Muscle layer of duodenum (tissue), 2 donors: ENCODE data around the gene ZDHHC14.
"Not testable (repeated sequence)": the region's sequence is repeated elsewhere in the genome, so short reads cannot be mapped to it uniquely, and the experiment has no call there.

Source experiments
- H3K27ac ChIP-seq: one replicate; pipeline ENCODE4 v1.7.0; 2013; ENCODE audit warnings: mild to moderate bottlenecking, low read length
- H3K27me3 ChIP-seq: one replicate; pipeline ENCODE4 v1.7.0; 2013; ENCODE audit warnings: low read depth, mild to moderate bottlenecking, control low read depth, low read length
- H3K36me3 ChIP-seq, 2 donors: one replicate each; pipeline ENCODE4 v1.7.0; 2013; ENCODE audit warnings: low read length in 2 of 2, control low read depth in 1 of 2, mild to moderate bottlenecking in 1 of 2; ENCODE audit not compliant: insufficient read depth in 2 of 2, control insufficient read depth in 1 of 2
- H3K4me1 ChIP-seq, 2 donors: one replicate each; pipeline ENCODE4 v1.7.0; 2013; ENCODE audit warnings: low read length in 2 of 2, mild to moderate bottlenecking in 2 of 2, control low read depth in 1 of 2, moderate library complexity in 1 of 2; ENCODE audit not compliant: insufficient read depth in 2 of 2, control insufficient read depth in 1 of 2
- H3K4me3 ChIP-seq, 2 donors: one replicate each; pipeline ENCODE4 v1.7.0; 2013; ENCODE audit warnings: low read length in 2 of 2, low read depth in 1 of 2, mild to moderate bottlenecking in 1 of 2
- H3K9me3 ChIP-seq, 2 donors: one replicate each; pipeline ENCODE4 v1.7.0; 2013; ENCODE audit warnings: low read length in 2 of 2, control low read depth in 1 of 2, mild to moderate bottlenecking in 1 of 2; ENCODE audit not compliant: control insufficient read depth in 1 of 2
- donor health status: healthy.

ZDHHC14 gene

GRCh38 chr6:157587127-157587926 is 206.3 kb downstream of the ZDHHC14 start:
- Histone ChIP-seq H3K27me3 (no peaks in the 10 kb centered on the region), H3K4me3 (no peak overlapping the region), H3K27ac (no peak overlapping the region), H3K4me1 (no peaks in the 10 kb centered on the region), H3K36me3 (no peaks in the 10 kb centered on the region), H3K9me3 (no peaks in the 10 kb centered on the region)

GRCh38 chr6:157590654-157591053 is 209.7 kb downstream of the ZDHHC14 start:
- not testable (repeated sequence) for H3K9me3 ChIP-seq, H3K27me3 ChIP-seq, H3K4me1 ChIP-seq, H3K36me3 ChIP-seq, H3K4me3 ChIP-seq, H3K27ac ChIP-seq

- Histone ChIP-seq H3K27me3 (no peaks in the 10 kb centered on the region), H3K9me3 (no peaks in the 10 kb centered on the region), H3K27ac (no peak overlapping the region), H3K36me3 (peaks cover 0 to 6% of the 10 kb centered on the region in 2 donors), H3K4me3 (no peak overlapping the region), H3K4me1 (peaks cover 0 to 5% of the 10 kb centered on the region in 2 donors)
These were observed 211.6 kb downstream of the ZDHHC14 start for GRCh38 chr6:157592541-157592940.

GRCh38 chr6:157592980-157593379 is 212.0 kb downstream of the ZDHHC14 start:
- Histone ChIP-seq H3K27ac (no peak overlapping the region), H3K4me1 (peaks cover 3 to 6% of the 10 kb centered on the region in 2 donors), H3K36me3 (peaks cover 0 to 6% of the 10 kb centered on the region in 2 donors), H3K4me3 (peak overlapping the region in 1 of 2 donors; percentile 23), H3K27me3 (no peaks in the 10 kb centered on the region), H3K9me3 (no peaks in the 10 kb centered on the region)

GRCh38 chr6:157593596-157593995 is 212.6 kb downstream of the ZDHHC14 start:
- Histone ChIP-seq H3K9me3 (no peaks in the 10 kb centered on the region), H3K27ac (no peak overlapping the region), H3K27me3 (no peaks in the 10 kb centered on the region), H3K4me3 (peak overlapping the region in 1 of 2 donors; percentile 23), H3K4me1 (peaks cover 6% of the 10 kb centered on the region in 2 donors), H3K36me3 (peaks cover 0 to 6% of the 10 kb centered on the region in 2 donors)

- Histone ChIP-seq H3K27me3 (no peaks in the 10 kb centered on the region), H3K9me3 (no peaks in the 10 kb centered on the region), H3K4me1 (peaks cover 6% of the 10 kb centered on the region in 2 donors), H3K36me3 (peaks cover 0 to 7% of the 10 kb centered on the region in 2 donors), H3K27ac (no peak overlapping the region), H3K4me3 (no peak overlapping the region)
These were observed 213.3 kb downstream of the ZDHHC14 start for GRCh38 chr6:157594292-157594691.

GRCh38 chr6:157595768-157596167 is 214.8 kb downstream of the ZDHHC14 start:
- H3K27ac ChIP-seq: no peak overlapping the region
- no peaks in the 10 kb centered on the region for H3K9me3 ChIP-seq
- H3K27me3 ChIP-seq: no peaks in the 10 kb centered on the region
- peaks cover 6% of the 10 kb centered on the region in 2 donors for H3K4me1 ChIP-seq
- no peak overlapping the region for H3K4me3 ChIP-seq
- H3K36me3 ChIP-seq: peaks cover 0 to 8% of the 10 kb centered on the region in 2 donors

- no peak overlapping the region for H3K27ac ChIP-seq
- peaks cover 0 to 8% of the 10 kb centered on the region in 2 donors for H3K36me3 ChIP-seq
- no peaks in the 10 kb centered on the region for H3K27me3 ChIP-seq
- H3K4me3 ChIP-seq: no peak overlapping the region
- no peaks in the 10 kb centered on the region for H3K9me3 ChIP-seq
- peaks cover 6% of the 10 kb centered on the region in 2 donors for H3K4me1 ChIP-seq
These were observed 215.5 kb downstream of the ZDHHC14 start for GRCh38 chr6:157596461-157596860.

GRCh38 chr6:157596886-157597285 is 215.9 kb downstream of the ZDHHC14 start:
- no peaks in the 10 kb centered on the region for H3K27me3 ChIP-seq
- no peak overlapping the region for H3K27ac ChIP-seq
- H3K4me1 ChIP-seq: peaks cover 6% of the 10 kb centered on the region in 2 donors
- H3K36me3 ChIP-seq: peaks cover 0 to 8% of the 10 kb centered on the region in 2 donors
- no peak overlapping the region for H3K4me3 ChIP-seq
- no peaks in the 10 kb centered on the region for H3K9me3 ChIP-seq

- Histone ChIP-seq H3K9me3 (no peaks in the 10 kb centered on the region), H3K36me3 (peaks cover 0 to 8% of the 10 kb centered on the region in 2 donors), H3K27ac (no peak overlapping the region), H3K4me3 (no peak overlapping the region), H3K4me1 (peaks cover 6% of the 10 kb centered on the region in 2 donors), H3K27me3 (no peaks in the 10 kb centered on the region)
These were observed 216.7 kb downstream of the ZDHHC14 start for GRCh38 chr6:157597461-157598312.

GRCh38 chr6:157599191-157599590 is 218.2 kb downstream of the ZDHHC14 start:
- no peak overlapping the region for H3K27ac ChIP-seq
- H3K9me3 ChIP-seq: no peaks in the 10 kb centered on the region

More at GRCh38 chr6:157599191-157599590, 218.2 kb downstream of the ZDHHC14 start:
- Histone ChIP-seq H3K4me3 (no peak overlapping the region), H3K27me3 (no peaks in the 10 kb centered on the region), H3K36me3 (peaks cover 0 to 3% of the 10 kb centered on the region in 2 donors), H3K4me1 (peaks cover 6% of the 10 kb centered on the region in 2 donors)
